Gastroesophageal sphincter (tissue), 4 donors: ENCODE data around the gene FYCO1. TPM values are rescaled to one million over a fixed set of nuclear protein-coding genes. Genes with fewer than 3 reads are reported as not detected.

ENCODE experiments used
- ATAC-seq: fragments of 150-250 bp; one replicate; pipeline ENCODE4 v1.9.1; 2016; ENCODE audit warnings: mild to moderate bottlenecking, moderate library complexity
- H3K27ac ChIP-seq, 4 donors: fragments of 200-600 bp; sonication (generic) in 3 of 4; 1 replicate in 3 of 4; 2 replicates in 1 of 4; pipeline ENCODE4 v1.5.1; 2016 to 2019
- H3K27me3 ChIP-seq: fragments of 200-600 bp; sonication (generic); one replicate; pipeline ENCODE4 v1.5.1; 2019
- H3K36me3 ChIP-seq, 2 donors: fragments of 200-600 bp; sonication (generic); one replicate each; pipeline ENCODE4 v1.5.1; 2019; ENCODE audit warnings: control low read depth in 1 of 2
- H3K4me1 ChIP-seq, 3 donors: fragments of 200-600 bp; sonication (generic); 1 replicate in 2 of 3; 2 replicates in 1 of 3; pipeline ENCODE4 v1.5.1; 2016 to 2019; ENCODE audit warnings: control low read depth in 2 of 3
- H3K4me3 ChIP-seq, 2 donors: fragments of 200-600 bp; sonication (generic); one replicate each; pipeline ENCODE4 v1.5.1; 2019; ENCODE audit warnings: mild to moderate bottlenecking in 1 of 2, moderate library complexity in 1 of 2
- H3K9me3 ChIP-seq, 3 donors: fragments of 200-600 bp; sonication (generic); one replicate each; pipeline ENCODE4 v1.5.1; 2017 to 2019; ENCODE audit warnings: control low read depth in 2 of 3
- EP300 ChIP-seq: sonication (generic); formaldehyde crosslinking; IDR thresholded peaks from one replicate; pipeline ENCODE4 v1.6.1; 2017; ENCODE audit warnings: antibody characterized with exemption, mild to moderate bottlenecking
- POLR2A ChIP-seq, 2 donors: fragments of 450-650 bp; IDR thresholded peaks; one replicate each; pipeline ENCODE4 v1.6.1; 2017; ENCODE audit warnings: antibody characterized with exemption in 2 of 2, mild to moderate bottlenecking in 2 of 2, moderate library complexity in 1 of 2
- POLR2AphosphoS5 ChIP-seq: sonication (generic); formaldehyde crosslinking; IDR thresholded peaks from one replicate; pipeline ENCODE4 v1.6.1; 2017; ENCODE audit warnings: antibody characterized with exemption
- WGBS, 2 donors: methylation state at CpG; one replicate each; pipeline ENCODE4 v1.1.5; 2018; ENCODE audit warnings: low coverage in 1 of 2; 5-methylcytosine and 5-hydroxymethylcytosine counted together
- total RNA-seq, 4 donors: library from RNA; depleted of rRNA; stranded (reverse); fragments of >200 nt; gene quantifications; one replicate each; pipeline ENCODE4 v1.1.0, GENCODE V29; 2016
- TF ChIP-seq, protein P1 (sequence below), 4 experiments: fragments of 200-600 bp in 2 of 4; fragments of 450-650 bp in 2 of 4; sonication (generic) in 1 of 4; IDR thresholded peaks; one replicate each; pipeline ENCODE4 v1.5.1; 2017 to 2019; ENCODE audit warnings: antibody characterized with exemption in 4 of 4, mild to moderate bottlenecking in 2 of 4, moderate library complexity in 2 of 4

Gene FYCO1
- total RNA-seq, 4 donors from 2014 or later: 66.8 to 144 (median 97.3) TPM

DNA sequence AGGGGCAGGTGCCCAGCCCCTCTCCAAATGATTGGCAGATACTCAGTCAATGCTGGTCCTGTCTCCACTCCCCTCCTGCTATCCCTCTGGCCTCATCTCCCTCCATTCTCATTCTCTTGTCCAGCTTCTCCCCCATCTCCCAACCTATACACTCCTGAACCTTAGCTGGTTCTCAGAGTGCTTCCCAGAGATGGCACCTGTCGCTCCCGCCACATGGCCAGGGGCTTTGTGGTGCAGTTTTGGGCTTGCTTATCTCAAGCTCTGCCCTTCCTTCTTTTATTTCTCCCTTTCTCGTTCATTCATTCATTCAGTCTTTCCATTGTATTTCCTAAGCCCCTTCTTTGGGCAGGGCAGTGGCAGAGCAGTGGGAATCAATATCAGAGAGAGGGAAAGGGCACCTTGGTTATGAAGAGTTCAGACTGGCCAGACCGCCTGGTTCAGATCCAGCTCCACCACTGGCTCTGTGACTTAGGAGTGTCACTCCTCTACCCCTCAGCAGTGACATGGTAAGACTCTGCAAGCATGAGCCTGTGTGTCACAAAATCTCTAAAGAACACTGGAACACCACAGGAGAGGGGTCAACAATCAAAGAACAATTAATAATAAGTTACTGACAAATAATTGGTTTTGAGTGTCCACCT, 72.6 kb downstream of the FYCO1 start:
- no peaks in the 10 kb centered on the region for H3K27me3 ChIP-seq
- no peak overlapping the region for H3K27ac ChIP-seq
- TF ChIP-seq, protein P1, sequence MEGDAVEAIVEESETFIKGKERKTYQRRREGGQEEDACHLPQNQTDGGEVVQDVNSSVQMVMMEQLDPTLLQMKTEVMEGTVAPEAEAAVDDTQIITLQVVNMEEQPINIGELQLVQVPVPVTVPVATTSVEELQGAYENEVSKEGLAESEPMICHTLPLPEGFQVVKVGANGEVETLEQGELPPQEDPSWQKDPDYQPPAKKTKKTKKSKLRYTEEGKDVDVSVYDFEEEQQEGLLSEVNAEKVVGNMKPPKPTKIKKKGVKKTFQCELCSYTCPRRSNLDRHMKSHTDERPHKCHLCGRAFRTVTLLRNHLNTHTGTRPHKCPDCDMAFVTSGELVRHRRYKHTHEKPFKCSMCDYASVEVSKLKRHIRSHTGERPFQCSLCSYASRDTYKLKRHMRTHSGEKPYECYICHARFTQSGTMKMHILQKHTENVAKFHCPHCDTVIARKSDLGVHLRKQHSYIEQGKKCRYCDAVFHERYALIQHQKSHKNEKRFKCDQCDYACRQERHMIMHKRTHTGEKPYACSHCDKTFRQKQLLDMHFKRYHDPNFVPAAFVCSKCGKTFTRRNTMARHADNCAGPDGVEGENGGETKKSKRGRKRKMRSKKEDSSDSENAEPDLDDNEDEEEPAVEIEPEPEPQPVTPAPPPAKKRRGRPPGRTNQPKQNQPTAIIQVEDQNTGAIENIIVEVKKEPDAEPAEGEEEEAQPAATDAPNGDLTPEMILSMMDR (IDR thresholded peaks at IDR 0.05): no peak
- TF ChIP-seq POLR2AphosphoS5: no peak
- TF ChIP-seq POLR2A (IDR thresholded peaks at IDR 0.05): no peak
- no peak for TF ChIP-seq EP300
- H3K9me3 ChIP-seq: no peaks in the 10 kb centered on the region
- WGBS, 2 donors: 100% methylated on average over 3 of the region's 4 CpGs
- H3K4me3 ChIP-seq: no peak overlapping the region
- H3K36me3 ChIP-seq: peaks cover 0 to 96% of the 10 kb centered on the region in 2 donors
- ATAC-seq: no peak
- no peaks in the 10 kb centered on the region for H3K4me1 ChIP-seq

DNA sequence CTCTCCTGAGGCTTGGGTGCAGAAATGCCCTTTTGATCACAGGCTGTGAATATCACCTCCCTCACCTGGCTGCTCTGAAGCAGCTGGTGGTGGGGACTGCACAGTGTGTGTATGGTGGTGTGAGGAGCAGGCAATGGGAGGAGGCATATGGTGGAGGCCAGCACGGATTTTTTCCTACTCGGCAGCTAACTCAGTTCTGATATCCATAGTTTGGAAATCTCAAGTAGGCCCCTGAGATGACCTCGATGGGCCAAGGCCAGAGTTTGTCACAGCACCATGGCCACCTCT, 73.6 kb downstream of the FYCO1 start:
- peak; percentile 22 for ATAC-seq

DNA sequence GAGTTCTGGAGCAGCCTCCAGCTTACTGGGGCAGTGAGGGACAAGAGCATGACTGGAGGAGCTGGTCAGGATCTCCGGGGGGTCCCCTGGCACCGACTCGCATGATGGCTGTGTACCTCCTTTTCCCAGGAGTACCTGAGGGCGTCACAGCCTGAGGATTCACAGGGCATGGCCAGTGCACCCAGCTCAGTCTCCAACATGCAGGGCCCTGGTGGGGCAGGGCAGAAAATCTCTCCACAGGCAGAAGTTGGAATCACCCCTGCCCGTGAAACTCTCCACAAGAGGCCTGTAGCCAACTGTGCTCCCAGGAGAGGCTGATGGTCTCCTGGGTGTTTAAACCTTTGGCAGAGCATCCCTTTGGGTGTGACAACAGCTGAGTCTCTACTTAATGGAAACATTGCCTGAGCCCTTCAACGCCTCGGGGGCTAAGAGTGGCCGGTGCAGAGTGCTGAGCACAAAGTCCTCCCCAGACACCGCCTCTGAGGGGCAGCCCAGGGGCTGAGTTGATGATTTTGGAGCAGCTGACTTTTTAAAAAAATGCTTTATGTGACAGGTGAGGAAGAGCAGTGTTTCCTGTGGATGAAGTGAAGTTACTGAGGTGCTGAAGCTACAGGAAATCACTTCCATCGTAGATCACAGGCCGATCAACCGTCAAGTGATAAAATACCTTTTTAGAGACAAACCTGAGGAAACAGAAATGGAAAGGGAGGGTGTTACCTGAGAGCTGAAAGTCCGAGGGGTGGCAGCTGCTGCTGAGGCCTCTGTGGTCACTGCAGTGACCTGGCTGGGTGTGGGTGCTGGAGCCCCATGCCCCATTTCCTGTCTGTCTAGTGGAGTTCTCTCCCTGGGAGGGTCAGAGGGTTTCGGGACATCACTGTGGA, 74.2 kb downstream of the FYCO1 start:
- ATAC-seq: no peak
- H3K27me3 ChIP-seq: no peaks in the 10 kb centered on the region
- H3K4me1 ChIP-seq: no peaks in the 10 kb centered on the region
- no peak overlapping the region for H3K4me3 ChIP-seq
- H3K9me3 ChIP-seq: no peaks in the 10 kb centered on the region
- H3K27ac ChIP-seq: no peak overlapping the region
- no peak for TF ChIP-seq POLR2A (IDR thresholded peaks at IDR 0.05)
- TF ChIP-seq POLR2AphosphoS5: no peak
- TF ChIP-seq, protein P1 (IDR thresholded peaks at IDR 0.05): no peak
- no peak for TF ChIP-seq EP300
- 100% methylated on average over 3 of the region's 14 CpGs; no CpG with 5 or more reads in 1 of the 2 donors for WGBS, 2 donors
- peaks cover 0 to 89% of the 10 kb centered on the region in 2 donors for H3K36me3 ChIP-seq

More for the DNA sequence above, 73.6 kb downstream of the FYCO1 start:
- WGBS, 2 donors: 83 to 86% methylated on average over 1 to 2 of the region's 3 CpGs
- Histone ChIP-seq H3K4me3 (no peak overlapping the region), H3K27me3 (no peaks in the 10 kb centered on the region), H3K36me3 (peaks cover 0 to 94% of the 10 kb centered on the region in 2 donors), H3K4me1 (no peaks in the 10 kb centered on the region), H3K27ac (no peak overlapping the region), H3K9me3 (no peaks in the 10 kb centered on the region)
- no peak for TF ChIP-seq EP300
- no peak for TF ChIP-seq POLR2AphosphoS5
- TF ChIP-seq, protein P1 (IDR thresholded peaks at IDR 0.05): no peak
- no peak for TF ChIP-seq POLR2A (IDR thresholded peaks at IDR 0.05)

DNA sequence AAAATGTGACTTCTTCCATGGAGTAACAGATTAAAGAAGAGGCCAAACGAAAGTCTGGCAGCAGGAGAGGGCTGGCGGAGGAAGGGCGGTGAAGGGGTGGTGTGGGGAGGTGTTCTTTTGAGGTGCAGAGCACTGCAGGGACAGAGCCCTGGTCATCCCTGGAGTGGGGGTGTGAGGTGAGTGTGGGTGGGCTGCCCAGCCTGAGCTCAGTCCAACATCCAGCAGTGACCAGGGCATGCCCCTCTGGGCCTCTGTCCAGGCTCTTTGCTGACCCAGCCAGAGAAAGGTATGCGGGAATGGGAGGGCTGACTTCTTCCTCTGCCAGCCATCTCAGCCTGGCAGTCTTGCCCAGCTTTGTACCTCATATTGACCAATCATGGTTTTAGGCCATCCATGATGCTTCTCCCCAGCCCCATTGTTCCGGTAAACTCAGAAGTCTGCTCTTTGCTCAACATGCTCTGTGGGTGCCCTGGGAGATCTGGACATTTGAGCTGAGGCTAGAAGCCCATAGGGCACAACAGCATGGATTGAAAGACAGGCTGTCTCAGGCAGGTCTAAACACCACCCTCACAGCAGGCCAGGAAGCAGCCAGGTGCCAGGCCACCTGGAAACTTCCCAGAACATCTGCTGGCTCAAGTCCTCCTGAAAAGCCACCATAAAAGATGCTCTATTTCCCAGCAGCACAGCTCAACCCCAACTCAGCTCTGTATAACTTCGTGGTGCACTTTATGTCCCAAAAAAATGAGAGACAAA, 78.3 kb downstream of the FYCO1 start:
- no peak overlapping the region for H3K27ac ChIP-seq
- no peak for ATAC-seq
- H3K27me3 ChIP-seq: no peaks in the 10 kb centered on the region
- TF ChIP-seq POLR2AphosphoS5 (no peak), EP300 (no peak), POLR2A (IDR thresholded peaks at IDR 0.05) (no peak)
- TF ChIP-seq, protein P1 (IDR thresholded peaks at IDR 0.05): no peak
- 71 to 77% methylated on average over 3 to 5 of the region's 6 CpGs for WGBS, 2 donors
- H3K9me3 ChIP-seq: no peaks in the 10 kb centered on the region
- H3K4me3 ChIP-seq: no peak overlapping the region
- H3K36me3 ChIP-seq: peaks cover 0 to 54% of the 10 kb centered on the region in 2 donors
- H3K4me1 ChIP-seq: peaks cover 0 to 10% (median 0%) of the 10 kb centered on the region in 3 donors
